Ramos (cell line): Measurements from ENCODE around the gene NKAIN2.
"Not testable (repeated sequence)": the region's sequence is repeated elsewhere in the genome, so short reads cannot be mapped to it uniquely, and the experiment has no call there.

ENCODE experiments used
- in situ Hi-C: fragments of 300-500 bp; cut with MboI; formaldehyde crosslinking; loops from one replicate; pipeline ENCODE4 v1.14.3; 2022; ENCODE audit warnings: low sequenced_read_pairs; ENCODE audit not compliant: unreplicated experiment

Gene NKAIN2

DNA sequence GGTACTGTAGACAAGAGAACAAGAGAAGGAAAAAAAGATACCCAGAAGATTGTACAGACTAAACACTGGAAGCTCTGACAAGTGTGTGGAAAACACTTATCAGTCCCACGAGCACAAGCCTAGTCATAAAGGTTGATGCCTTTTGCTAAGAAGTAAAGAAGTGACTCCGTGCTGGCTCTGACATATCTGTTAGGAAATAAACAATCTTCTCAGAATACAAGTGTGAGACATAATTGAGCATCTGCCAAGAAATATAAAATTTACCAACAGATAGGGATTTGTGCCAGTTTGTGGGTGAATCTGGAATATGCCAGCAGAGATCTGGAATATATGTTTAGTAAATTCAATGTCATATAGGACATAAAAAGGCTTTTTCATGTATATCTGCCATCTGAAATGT is 899.9 kb downstream of the NKAIN2 start:
- in situ Hi-C loops: no loop called here

DNA sequence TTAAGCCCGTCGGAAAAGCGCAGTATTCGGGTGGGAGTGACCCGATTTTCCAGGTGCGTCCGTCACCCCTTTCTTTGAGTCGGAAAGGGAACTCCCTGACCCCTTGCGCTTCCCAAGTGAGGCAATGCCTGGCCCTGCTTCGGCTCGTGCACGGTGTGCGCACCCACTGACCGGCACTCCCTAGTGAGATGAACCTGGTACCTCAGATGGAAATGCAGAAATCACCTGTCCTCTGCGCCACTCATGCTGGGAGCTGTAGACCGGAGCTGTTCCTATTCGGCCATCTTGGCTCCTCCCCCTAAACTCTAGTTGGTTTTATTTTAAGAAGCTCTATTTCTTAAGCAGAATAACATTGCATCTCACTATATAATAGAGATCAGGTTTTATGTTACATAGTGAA is 908.9 kb downstream of the NKAIN2 start:
- in situ Hi-C loops: not testable (repeated sequence)

DNA sequence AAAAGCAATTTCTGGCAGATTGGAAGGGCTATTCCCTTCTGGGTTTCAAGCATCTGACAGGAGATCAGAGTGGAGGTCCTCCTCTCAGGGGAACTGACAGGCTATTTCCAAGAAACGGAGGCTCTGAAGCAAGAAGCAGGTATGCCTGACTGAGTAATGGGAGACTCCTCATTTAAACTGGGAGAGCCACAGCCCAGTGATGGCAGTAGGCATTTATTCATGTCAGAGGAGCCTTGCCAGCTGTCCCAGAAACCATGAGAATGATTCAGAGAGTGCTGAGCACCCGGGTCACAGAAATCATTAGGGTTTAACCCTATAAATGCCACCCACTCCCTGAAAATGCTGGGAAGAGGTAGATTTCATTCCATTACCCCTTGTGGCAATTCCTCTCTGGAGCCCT is 911.1 kb downstream of the NKAIN2 start:
- in situ Hi-C loops: no loop called here

DNA sequence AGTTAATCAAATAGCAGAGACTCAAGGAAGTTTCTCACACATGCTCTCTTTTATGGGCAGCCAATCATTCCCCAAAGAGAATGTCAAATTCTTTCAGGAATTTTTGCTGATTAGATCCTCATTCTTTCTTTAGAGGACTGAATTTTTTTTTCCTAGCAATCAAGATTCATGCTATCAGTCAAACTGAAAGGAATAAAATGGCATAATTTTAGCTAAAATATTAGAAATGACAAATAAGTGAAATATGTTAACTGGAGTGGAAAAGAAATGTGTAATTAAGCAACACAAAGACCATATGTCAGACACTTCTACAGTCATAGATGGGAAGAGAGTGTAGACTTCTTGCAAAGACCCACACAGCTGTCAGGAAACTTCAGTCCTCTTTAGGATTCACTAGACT is 916.2 kb downstream of the NKAIN2 start:
- in situ Hi-C loops: no loop called here

DNA sequence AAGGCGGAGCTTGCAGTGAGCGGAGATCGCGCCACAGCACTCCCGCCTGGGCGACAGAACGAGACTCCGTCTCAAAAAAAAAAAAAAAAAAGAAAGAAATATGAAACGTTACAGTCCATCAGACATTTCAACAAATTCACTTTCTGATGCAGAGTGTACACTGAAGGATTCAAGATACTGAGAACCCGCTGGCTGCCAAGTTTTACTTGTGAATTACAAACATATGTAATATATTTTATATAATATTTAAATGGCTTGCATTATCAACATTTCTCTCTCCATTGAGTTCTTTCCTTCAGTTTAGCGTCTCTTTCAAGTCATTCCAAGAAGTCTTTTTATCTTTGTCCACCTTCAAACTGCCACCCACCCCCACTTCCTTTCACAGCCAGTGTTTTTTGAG is 917.7 kb downstream of the NKAIN2 start:
- in situ Hi-C loops: no loop called here

DNA sequence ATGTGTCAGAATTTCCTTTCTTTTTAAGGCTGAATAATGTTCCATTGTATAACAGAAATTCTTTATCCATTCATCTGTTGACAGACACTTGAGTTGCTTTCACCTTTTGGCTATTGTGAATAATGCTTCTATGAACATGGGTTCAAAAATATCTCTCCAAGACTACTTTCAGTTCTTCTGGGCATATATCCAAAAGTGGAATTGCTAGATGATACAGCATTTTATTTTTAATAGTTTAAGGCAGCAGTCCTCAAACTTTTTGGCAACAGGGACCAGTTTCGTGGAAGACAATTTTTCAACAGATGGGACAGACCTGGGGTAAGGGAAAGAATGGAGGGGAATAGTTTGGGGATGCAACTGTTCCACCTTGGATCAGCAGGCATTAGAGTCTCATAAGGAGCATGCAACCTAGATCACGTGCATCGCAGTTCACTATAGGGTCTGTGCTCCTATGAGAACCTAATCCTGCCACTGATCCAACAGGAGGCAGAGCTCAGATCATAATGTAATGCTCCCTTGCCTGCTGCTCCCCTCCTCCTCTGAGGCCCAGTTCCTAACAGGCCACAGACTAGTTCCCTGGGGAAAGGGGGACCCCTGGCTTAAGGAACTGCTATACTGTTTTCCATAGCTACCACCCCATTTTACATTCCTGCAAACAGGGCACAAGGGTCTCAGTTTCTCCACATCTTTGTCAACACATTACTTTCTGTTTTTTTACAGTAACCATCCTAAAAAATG is 918.6 kb downstream of the NKAIN2 start:
- in situ Hi-C loops: no loop called here

DNA sequence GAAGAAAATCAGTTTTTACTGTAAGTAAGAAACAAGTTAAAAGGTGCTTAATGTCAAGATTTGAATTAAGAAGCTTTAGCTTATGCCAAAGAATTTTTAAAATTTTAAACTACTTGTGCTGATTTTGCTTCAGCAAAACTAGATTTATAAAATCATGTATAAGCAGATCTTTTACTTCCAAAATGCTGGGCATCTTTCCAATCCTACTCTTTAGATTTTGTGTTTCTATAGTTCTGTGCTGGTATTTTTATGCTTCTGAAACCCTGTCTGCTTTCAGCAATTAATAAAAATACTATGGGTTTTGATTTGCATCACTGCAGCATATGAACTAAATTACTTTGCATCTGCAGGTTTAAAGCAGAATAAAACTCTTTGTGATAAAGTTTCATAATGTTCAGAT is 920.0 kb downstream of the NKAIN2 start:
- in situ Hi-C loops: no loop called here

DNA sequence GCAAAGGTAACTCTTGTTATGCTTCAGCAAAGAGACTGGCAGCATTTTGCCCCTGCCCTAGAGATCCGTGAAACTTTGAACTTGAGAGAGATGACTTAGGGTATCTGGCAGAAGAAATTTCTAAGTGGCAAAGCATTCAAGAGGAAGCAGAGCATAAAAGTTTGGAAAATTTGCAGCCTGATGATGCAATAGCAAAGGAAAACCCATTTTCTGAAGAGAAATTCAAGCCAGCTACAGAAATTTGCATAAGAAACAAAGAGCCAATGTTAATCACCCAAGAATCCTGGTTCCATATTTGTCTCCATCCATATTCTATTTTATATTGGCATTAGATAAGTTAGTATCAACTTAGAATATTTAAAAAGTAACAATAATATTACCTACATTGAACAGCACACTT is 934.1 kb downstream of the NKAIN2 start:
- in situ Hi-C loops: not testable (repeated sequence)

DNA sequence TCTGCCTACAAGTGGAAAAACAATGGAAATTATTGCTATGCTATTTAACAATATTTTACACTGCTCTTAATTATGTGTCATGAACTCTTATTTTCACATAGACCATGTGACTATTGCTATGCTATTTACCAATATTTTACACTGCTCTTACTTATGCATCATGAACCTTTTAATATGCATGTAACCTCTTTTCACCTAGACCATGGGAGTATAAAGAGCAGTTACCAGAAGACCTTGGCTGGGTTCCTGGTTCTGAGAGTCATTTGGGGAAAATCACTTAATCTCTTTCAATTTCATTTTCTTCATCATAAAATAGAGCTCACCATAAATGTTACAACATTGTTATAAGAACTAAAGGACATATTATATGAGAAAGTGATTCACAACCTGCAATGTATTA is 934.8 kb downstream of the NKAIN2 start:
- in situ Hi-C loops: no loop called here

DNA sequence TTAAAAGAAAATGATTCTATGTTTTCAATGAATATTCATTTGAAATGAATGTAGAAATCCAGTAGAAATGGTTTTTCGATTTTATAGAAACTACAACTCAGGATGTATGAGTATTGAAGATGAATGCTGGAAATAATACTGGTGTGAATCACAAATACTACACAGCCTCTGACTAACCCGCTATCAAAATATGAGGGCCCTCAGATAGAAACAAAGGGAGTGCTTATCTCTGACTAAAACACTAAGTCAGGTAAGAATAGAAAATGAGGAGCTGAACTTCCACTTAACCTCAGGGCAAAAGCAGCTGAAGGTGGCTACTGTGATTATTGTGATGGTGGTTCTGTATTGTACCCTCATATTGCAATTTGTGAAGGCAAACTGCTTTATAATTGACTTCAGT is 937.7 kb downstream of the NKAIN2 start:
- in situ Hi-C loops: no loop called here

DNA sequence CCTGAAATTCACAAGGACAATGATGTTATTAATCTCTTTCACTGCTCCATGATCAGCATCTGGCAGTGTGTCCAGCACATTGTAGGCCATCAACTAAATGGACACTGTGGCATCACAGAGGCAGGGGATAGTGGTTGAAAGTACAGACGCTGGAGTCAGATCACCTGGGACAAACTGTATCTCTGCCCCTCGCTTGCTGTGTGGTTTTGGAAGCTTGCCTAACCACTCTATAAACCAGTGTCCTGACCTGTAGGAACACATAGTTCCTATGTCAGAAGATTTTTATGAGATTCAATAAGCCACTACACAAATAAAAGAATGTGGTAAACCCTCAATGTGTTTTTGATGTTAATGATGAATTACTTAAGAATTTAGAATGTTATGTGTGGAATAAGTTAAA is 939.3 kb downstream of the NKAIN2 start:
- in situ Hi-C loops: no loop called here

DNA sequence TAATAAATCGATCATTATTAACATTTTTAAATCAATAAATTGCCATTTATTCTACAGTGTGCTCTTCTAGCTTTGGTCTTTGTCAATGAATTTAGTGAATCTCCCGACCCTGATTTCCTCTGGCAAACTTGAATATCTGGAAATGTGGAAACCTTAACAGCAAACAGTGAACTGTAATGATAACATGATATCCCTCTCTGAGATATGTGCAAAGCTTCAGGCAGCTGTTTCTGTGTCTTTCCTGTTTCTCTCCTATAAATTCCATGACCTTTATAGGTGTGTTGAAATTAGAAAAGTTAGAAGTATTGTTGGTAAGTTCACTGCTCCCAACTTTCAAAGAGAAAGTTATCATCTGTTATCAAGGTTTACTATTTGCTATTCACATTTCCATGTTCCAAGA is 939.8 kb downstream of the NKAIN2 start:
- in situ Hi-C loops: no loop called here

DNA sequence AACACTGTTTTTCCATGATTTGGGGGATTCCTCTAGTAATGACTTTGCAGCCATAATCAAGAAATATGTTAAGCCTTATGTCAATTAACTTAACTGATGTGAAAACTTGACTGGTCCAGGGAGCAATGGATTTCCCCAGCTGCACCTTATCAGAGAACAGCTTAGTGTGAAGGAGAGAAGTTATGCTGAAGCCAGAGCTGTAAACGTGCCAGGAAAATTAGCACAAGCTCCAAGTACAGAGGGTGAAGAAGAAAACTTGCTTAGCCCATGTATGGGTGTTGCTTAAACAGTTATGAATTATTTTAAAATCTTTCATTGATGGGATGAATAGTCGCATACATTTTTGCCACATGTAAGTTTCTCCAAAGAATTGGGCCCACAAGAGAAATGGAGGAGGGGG is 943.7 kb downstream of the NKAIN2 start:
- in situ Hi-C loops: no loop called here

DNA sequence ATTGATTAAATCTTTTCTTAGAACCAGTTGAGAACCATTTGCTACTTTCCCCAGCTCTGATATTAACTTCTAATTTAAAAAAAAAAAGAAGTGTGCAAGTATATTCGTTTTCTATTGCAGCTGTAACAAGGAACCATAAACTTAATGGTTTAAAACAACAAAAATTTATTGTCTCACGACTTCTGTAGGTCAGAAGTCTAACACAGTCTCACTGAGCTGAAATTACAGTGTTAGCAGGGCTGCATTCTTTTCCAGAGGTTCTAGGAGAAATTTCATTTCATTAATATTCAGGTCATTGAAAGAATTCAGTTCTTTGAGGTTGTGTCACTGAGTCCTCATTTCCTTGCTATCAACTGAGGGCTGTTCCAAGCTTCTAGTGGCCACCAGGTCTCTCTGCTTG is 945.1 kb downstream of the NKAIN2 start:
- in situ Hi-C loops: no loop called here

DNA sequence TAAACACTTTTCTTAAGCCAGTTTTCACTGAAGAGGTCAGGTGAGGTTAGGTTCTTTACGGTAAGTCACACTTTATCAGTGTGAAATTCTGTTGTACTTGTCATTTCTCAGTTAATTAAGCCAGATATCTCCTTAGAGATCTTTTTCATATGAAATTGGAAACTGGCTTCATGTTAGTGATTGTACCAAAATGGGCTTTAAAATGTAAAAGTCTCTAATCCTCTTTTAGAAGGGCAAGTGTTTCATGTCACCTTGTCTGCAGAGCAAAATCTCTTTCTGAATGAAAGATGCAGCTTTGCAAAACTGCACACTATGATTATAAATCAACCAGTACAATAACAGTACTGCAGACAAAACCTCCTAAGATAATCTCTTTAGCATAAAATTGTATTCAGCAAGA is 949.3 kb downstream of the NKAIN2 start:
- in situ Hi-C loops: no loop called here

DNA sequence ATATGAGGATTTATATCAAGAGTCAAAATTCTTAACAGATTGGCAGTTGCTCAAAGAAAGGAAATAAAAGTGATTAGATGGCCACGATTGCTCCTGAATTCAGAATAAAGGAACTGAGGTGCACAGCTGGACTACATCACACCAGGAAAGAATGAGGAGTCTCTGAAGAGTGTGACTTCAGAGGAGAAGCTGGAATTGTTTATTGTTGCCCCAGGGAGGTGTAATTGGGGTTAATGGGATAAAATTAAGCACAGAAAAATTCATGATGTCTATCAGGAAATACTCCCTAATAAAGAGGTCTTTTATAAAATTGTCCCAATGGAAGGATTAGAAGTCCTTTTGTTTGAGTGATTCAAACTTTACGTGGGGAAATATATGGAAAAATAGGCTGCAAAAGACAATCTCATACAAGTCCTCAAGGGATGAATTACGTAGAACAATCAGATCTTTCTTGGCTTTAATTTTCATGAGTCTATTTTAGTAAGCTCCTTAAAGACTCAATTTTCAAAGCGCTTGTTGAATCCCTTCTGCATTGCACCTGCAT is 950.0 kb downstream of the NKAIN2 start:
- in situ Hi-C loops: no loop called here

DNA sequence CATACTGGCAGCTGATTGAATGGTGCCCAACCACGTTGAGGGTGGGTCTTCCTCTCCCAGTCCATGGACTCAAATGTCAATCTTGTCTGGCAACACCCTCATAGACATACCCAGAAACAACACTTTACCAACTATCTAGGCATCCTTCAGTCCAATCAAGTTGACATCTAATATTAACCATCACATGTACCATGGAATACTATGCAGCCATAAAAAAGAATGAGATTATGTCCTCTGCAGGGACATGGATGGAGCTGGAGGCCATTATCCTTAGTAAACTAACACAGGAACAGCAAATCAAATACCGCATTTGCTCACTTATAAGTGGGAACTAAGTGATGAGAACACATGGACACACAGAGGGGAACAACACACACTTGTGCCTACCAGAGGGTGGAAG is 951.7 kb downstream of the NKAIN2 start:
- in situ Hi-C loops: no loop called here

DNA sequence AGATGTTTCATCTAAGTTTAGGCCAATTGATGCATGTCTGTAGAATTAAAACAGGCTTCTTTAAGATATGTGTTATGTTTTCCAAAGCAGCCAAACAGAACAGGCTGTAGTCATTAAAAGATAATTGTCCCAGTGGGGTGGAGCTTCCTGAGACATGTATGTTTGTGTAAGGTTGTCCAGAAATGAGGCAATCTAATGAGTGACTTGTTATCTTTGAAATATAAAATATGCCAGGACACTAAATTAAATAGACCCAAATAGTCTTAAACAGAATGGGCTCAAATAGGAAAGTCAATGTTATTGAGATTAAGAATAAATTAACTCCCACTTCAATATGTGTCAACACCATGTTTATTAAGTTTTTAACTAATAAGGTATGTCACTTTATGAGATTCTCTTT is 953.9 kb downstream of the NKAIN2 start:
- in situ Hi-C loops: no loop called here

DNA sequence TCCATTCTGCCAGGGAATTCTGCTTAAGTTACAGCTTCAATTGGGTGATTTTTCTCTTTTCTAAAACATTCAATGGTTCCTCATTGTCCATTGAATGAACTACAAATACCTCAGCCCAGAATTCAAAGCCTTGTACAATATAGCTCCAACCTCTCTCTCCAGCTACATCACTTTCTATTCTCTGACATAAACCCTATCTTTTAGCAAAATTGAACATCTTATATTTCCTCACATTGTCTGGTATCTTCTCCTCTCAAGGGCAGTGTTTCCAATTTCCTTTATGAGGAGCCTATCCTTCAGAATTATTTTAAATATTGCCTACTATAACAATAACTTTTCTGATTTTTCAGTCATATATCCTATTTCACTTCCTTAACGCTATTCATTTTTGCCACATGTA is 955.0 kb downstream of the NKAIN2 start:
- in situ Hi-C loops: no loop called here

DNA sequence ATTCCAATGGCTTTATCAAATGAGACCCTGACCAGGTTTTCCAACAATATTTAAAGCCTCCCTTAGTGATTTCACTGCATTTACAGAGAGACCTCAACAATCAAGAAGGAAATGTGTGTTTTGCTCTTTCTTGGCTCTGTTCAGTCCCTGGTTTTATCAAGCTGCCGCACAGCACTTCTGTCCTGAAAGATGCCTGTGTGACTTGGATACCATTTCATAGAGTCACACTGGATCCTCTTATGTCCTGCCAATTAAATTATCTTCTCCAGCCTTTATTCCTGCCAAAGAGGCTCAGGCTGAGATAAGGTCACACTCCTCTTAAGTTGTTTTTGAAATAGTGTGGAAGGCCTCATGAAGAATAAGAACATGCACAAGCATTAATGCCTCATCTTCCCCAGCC is 961.6 kb downstream of the NKAIN2 start:
- in situ Hi-C loops: no loop called here

DNA sequence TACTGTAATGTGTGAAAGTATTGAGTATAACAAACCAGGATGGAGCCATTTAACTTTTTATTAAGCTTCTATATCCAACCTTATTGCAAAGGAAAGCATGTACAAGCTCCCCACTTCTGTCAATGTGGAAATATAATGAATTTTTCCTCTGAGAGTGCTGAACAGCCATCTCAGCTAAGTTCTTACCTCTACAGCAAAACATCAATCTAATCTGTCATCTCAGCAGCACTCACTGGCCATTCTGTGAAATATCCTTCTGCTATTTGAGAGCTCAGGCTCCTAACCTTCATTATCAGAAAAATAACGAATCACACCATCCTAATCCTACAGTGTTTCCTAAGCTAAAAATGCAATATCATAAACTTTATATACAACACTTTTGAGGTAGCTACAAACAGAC is 964.6 kb downstream of the NKAIN2 start:
- in situ Hi-C loops: no loop called here

DNA sequence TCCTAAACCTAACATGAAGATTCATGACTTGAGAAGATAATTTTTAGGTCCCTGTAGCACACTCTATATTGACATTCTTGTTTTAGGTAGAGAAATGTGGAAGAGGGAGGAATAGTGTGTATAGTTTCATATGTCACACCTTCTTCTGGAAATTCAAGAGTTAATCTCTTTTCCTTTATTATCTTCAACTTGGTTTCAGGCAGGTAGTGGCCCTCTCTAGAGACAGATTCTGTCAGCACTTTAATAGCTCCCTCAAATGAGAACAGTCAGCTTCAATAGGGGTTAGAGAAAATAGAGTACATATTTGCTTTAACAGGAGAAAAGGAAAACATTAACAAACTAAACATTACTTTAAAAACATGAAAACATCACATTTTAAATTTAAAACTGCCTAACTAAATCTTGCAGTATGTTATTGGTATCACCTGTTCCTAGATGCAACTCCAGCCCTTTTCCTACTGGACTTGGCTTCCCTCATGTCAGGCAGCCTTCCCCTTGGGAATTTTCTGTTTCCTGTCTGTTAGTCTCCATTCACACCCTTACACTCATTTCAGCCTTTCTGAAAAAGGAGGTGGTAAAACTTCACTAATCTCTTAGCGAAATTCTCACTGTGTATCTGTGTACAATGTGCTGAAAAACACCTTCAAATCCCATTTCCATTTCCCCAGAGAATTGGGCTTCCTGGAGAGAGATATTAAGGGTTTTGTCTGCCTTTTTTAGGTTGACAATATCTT is 966.3 kb downstream of the NKAIN2 start:
- in situ Hi-C loops: no loop called here
